ENCODE results near the gene SEC24C.

DNA sequence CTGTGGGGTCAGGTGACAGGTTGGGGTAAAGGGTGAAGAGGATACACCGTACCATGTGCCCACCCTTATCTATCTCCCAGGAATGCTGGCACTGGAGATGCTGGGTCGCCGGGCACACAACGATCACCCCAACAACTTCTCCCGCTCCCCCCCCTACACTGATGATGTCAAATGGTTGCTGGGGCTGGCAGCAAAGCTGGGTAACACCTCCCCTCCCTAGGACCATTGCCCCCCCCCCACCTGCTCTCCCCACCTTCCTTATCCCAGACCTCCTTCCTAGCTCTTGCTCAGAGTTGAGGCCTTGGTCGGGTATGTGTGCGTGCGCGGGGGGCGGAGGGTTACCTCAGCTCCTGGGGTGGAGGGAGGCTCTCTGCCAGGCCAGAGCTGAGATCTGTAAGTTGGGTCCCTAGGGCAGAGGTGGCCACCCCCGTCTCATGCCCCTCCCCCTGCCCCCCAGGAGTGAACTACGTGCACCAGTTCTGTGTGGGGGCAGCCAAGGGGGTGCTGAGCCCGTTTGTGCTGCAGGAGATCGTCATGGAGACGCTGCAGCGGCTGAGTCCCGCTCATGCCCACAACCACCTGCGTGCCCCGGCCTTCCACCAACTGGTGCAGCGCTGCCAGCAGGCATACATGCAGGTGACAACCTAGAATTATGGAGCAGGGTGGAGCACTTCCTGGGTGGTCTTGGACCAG lies 56.5 kb downstream of the SEC24C start:
- TF ChIP-seq CTCF (conservative IDR thresholded peaks at IDR 0.05; ENCODE audit: low read depth, low read length): no peak
- TF ChIP-seq MAZ (IDR thresholded peaks at IDR 0.05; ENCODE audit: borderline replicate concordance, low read depth, low read length): no peak
- TF ChIP-seq POLR2A (IDR thresholded peaks at IDR 0.05; ENCODE audit: low read depth, low read length): no peak
- TF ChIP-seq RCOR1 (IDR thresholded peaks at IDR 0.05; ENCODE audit: insufficient replicate concordance, low read length): no peak

Data from IMR-90 (cell line).